Endothelial cell of umbilical vein (primary cell): ENCODE data around the gene TMPRSS7. TPM values are rescaled to one million over a fixed set of nuclear protein-coding genes. Genes with fewer than 3 reads are reported as not detected.

Experiments
- BruUV-seq: library from RNA; stranded (reverse); fragments of 400-500 nt; replicated peaks from 2 replicates; lab custom pipeline; 2021; lab: Mats Ljungman, UMichigan
- CTCF ChIA-PET: fragments of 300-600, 350-600 bp; sonication (Branson Sonifier 250); formaldehyde crosslinking; loops from one replicate; lab custom pipeline; 2021; ENCODE audit warnings: antibody characterized with exemption, inconsistent platforms; lab: Charles Lee
- POLR2A ChIA-PET: fragments of 300-600, 350-600 bp; sonication (Branson Sonifier 250); formaldehyde crosslinking; loops from one replicate; lab custom pipeline; 2021; ENCODE audit warnings: antibody characterized with exemption, inconsistent platforms; lab: Charles Lee
- DNase-seq: peaks from one replicate; pipeline ENCODE4 v3.0.0-alpha.2; 2011; ENCODE audit warnings: low read depth, low spot score
- FAIRE-seq: peaks from 2 replicates; lab custom pipeline; 2011; peaks lifted over from hg19 to GRCh38; lab: Jason Lieb, UNC
- H2AFZ ChIP-seq: 2 replicates; pipeline ENCODE4 v1.6.0; 2012; ENCODE audit warnings: low read depth, low read length, control low read depth, inconsistent platforms
- H3K27ac ChIP-seq: 2 replicates; pipeline ENCODE4 v1.5.1; 2011; ENCODE audit warnings: low read depth, mild to moderate bottlenecking, control low read depth, low read length, moderate library complexity; ENCODE audit not compliant: insufficient read depth
- H3K27me3 ChIP-seq, 2 experiments: 2 replicates each; pipeline versions ENCODE4 v1.6.0 to v1.6.1; 2011; ENCODE audit warnings: low read length in 2 of 2, mixed read lengths in 1 of 2; ENCODE audit not compliant: control insufficient read depth in 2 of 2, insufficient read depth in 2 of 2
- H3K36me3 ChIP-seq, 2 experiments: 2 replicates in 1 of 2; 3 replicates in 1 of 2; pipeline ENCODE4 v1.5.1; 2011; ENCODE audit warnings: low read length in 2 of 2, mild to moderate bottlenecking in 1 of 2, moderate library complexity in 1 of 2; ENCODE audit not compliant: control insufficient read depth in 2 of 2, insufficient read depth in 2 of 2; ENCODE audit errors: extremely low read depth in 1 of 2
- H3K4me1 ChIP-seq: 3 replicates; pipeline ENCODE4 v1.5.1; 2011; ENCODE audit warnings: mild to moderate bottlenecking, low read length; ENCODE audit not compliant: control insufficient read depth, insufficient read depth; ENCODE audit errors: extremely low read depth
- H3K4me2 ChIP-seq: 2 replicates; pipeline ENCODE4 v1.6.1; 2011; ENCODE audit warnings: low read length, control low read depth, mixed read lengths; ENCODE audit not compliant: insufficient read depth
- H3K4me3 ChIP-seq, 3 experiments: fragments of 200-600 bp in 1 of 3; sonication (generic), shearing (Covaris generic) in 1 of 3; replicated peaks in 1 of 3; 2 replicates each; pipeline ENCODE4 v1.5.1; 2011 to 2016; ENCODE audit warnings: control low read depth in 3 of 3, low read length in 3 of 3, mild to moderate bottlenecking in 2 of 3, inconsistent platforms in 1 of 3, low read depth in 1 of 3, moderate library complexity in 1 of 3; ENCODE audit not compliant: insufficient read depth in 1 of 3
- H3K79me2 ChIP-seq: 2 replicates; pipeline ENCODE4 v1.6.0; 2012; ENCODE audit warnings: low read length, inconsistent platforms; ENCODE audit not compliant: control insufficient read depth, insufficient read depth
- H3K9ac ChIP-seq: replicated peaks from 2 replicates; pipeline ENCODE3; 2011; ENCODE audit warnings: low read length, control low read depth; ENCODE audit not compliant: insufficient read depth; ENCODE audit errors: extremely low read depth
- H3K9me1 ChIP-seq: replicated peaks from 3 replicates; pipeline ENCODE4 v1.6.0; 2011; ENCODE audit warnings: mild to moderate bottlenecking, low read length; ENCODE audit not compliant: control insufficient read depth, insufficient read depth; ENCODE audit errors: extremely low read depth
- H3K9me3 ChIP-seq: replicated peaks from 2 replicates; pipeline ENCODE4 v1.5.1; 2012; ENCODE audit warnings: low read length, inconsistent platforms; ENCODE audit not compliant: control insufficient read depth, insufficient read depth
- H4K20me1 ChIP-seq: replicated peaks from 2 replicates; pipeline ENCODE3; 2011; ENCODE audit warnings: mild to moderate bottlenecking, low read length; ENCODE audit not compliant: control insufficient read depth, insufficient read depth; ENCODE audit errors: extremely low read depth
- EZH2 ChIP-seq: IDR thresholded peaks from 2 replicates; pipeline ENCODE4 v1.6.1; 2012; ENCODE audit warnings: borderline replicate concordance, low read depth, mild to moderate bottlenecking, moderate library complexity, low read length, inconsistent platforms; ENCODE audit not compliant: severe bottlenecking
- FOS ChIP-seq: IDR thresholded peaks from 2 replicates; pipeline ENCODE4 v1.6.1; 2011; ENCODE audit warnings: mild to moderate bottlenecking, low read length, moderate library complexity, borderline replicate concordance; ENCODE audit not compliant: insufficient read depth
- GATA2 ChIP-seq: IDR thresholded peaks from 2 replicates; pipeline ENCODE4 v1.7.0; 2011; ENCODE audit warnings: low read depth, mild to moderate bottlenecking, moderate library complexity, mixed read lengths, low read length; ENCODE audit not compliant: insufficient read length, insufficient read depth
- JUN ChIP-seq: IDR thresholded peaks from 2 replicates; pipeline ENCODE4 v1.6.1; 2011; ENCODE audit warnings: borderline replicate concordance, low read depth; ENCODE audit not compliant: insufficient read length, insufficient read depth
- MYC ChIP-seq: IDR thresholded peaks from one replicate; pipeline ENCODE4 v1.6.1; 2011; ENCODE audit warnings: mild to moderate bottlenecking, low read depth, low read length
- POLR2A ChIP-seq: IDR thresholded peaks from 2 replicates; pipeline ENCODE4 v1.6.1; 2012; ENCODE audit warnings: low read depth, mild to moderate bottlenecking, control low read depth, low read length
- POLR2AphosphoS5 ChIP-seq: IDR thresholded peaks from 2 replicates; pipeline ENCODE4 v1.6.1; 2012; ENCODE audit warnings: low read depth, mild to moderate bottlenecking, control low read depth, low read length, moderate library complexity; ENCODE audit not compliant: insufficient read depth
- dilution Hi-C: fragments of 300-500 bp; cut with MboI; formaldehyde crosslinking; loops from one replicate; pipeline ENCODE4 v1.15.0; 2019; ENCODE audit warnings: low sequenced_read_pairs; ENCODE audit not compliant: extremely low pct_ligation_motif_present
- intact Hi-C: fragments of 100-400 bp; cut with micrococcal nuclease; formaldehyde crosslinking; loops from one replicate; pipeline ENCODE4 v1.10.0; 2022
- polyA plus RNA-seq, 4 experiments: library from polyadenylated mRNA; depleted of rRNA in 3 of 4; stranded (reverse) in 3 of 4; unstranded in 1 of 4; fragments of >200 nt; gene quantifications; 2 replicates each; pipeline versions ENCODE4 v1.2.1 to v1.2.3, GENCODE V29; 2011 to 2012; ENCODE audit warnings: missing spikeins in 1 of 4
- total RNA-seq: library from RNA; stranded (reverse); gene quantifications from 2 replicates; pipeline ENCODE4 v1.2.3, GENCODE V29; 2021
- TF ChIP-seq, protein P1 (sequence below): IDR thresholded peaks from 2 replicates; pipeline ENCODE4 v1.6.1; 2011; ENCODE audit not compliant: insufficient read depth, insufficient read length
- TF ChIP-seq, protein P2 (sequence below), 2 donors: IDR thresholded peaks; 1 replicate in 1 of 2; 2 replicates in 1 of 2; pipeline ENCODE4 v1.5.1; 2011; ENCODE audit warnings: low read length in 2 of 2, mild to moderate bottlenecking in 2 of 2, moderate library complexity in 2 of 2, control low read depth in 1 of 2, inconsistent platforms in 1 of 2, low read depth in 1 of 2; ENCODE audit not compliant: insufficient read depth in 1 of 2; ENCODE audit errors: extremely low read depth in 1 of 2

TMPRSS7 gene
- total and polyA plus RNA-seq, 2 donors (not counting 3 experiments of a cell fraction or from before 2014, with no cell fraction given) = not detected

DNA sequence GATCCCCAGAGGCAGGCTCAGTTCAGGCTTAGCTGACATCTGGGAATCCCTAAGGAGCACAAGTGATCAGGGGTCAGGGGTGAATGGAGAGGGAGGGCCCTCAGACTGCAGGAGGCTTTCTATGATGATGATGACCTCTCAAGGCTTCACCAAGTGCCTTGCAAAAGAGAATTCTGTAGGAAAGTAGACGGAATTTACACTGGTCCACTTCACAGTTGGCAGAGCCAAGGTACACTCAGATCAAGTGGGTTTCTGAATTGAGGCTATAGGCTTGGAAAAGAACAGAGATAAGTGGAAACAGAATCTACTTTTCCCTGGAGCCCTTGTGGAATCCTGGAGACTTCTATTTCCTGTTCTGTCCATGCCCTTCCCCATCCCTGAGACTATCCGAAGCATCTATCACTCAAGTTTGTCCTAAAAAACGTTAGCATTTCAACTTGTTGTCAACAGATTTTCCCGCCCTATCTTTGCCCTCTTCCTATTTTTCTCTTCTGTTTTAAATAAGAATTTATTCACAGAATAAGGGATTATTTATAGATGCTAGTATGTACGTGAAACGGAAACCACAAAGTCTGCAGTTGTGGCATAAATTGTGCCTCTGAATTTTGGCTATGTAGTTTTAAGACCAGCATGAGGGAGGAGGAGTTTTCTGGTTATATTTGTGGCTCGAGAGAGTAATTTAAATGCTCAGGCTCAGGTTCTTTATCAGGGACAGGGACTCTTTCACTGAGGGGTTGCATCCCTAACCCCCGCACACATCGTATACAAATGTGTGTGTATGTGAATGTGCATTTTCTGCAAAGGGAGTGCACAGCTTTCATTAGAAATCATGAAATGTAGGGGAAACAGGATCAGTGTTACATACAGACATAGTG is 85.7 kb downstream of the TMPRSS7 start:
- no peak overlapping the region for H2AFZ ChIP-seq
- TF ChIP-seq GATA2 (no peak), POLR2AphosphoS5 (no peak), POLR2A (no peak), JUN (no peak), MYC (no peak), FOS (no peak), EZH2 (no peak)
- TF ChIP-seq, protein P1, sequence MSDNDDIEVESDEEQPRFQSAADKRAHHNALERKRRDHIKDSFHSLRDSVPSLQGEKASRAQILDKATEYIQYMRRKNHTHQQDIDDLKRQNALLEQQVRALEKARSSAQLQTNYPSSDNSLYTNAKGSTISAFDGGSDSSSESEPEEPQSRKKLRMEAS = no peak
- TF ChIP-seq, protein P2, sequence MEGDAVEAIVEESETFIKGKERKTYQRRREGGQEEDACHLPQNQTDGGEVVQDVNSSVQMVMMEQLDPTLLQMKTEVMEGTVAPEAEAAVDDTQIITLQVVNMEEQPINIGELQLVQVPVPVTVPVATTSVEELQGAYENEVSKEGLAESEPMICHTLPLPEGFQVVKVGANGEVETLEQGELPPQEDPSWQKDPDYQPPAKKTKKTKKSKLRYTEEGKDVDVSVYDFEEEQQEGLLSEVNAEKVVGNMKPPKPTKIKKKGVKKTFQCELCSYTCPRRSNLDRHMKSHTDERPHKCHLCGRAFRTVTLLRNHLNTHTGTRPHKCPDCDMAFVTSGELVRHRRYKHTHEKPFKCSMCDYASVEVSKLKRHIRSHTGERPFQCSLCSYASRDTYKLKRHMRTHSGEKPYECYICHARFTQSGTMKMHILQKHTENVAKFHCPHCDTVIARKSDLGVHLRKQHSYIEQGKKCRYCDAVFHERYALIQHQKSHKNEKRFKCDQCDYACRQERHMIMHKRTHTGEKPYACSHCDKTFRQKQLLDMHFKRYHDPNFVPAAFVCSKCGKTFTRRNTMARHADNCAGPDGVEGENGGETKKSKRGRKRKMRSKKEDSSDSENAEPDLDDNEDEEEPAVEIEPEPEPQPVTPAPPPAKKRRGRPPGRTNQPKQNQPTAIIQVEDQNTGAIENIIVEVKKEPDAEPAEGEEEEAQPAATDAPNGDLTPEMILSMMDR (IDR thresholded peaks at IDR 0.05; ENCODE audit: extremely low read depth in 1 of 2, insufficient read depth in 1 of 2, low read depth in 1 of 2, low read length in 2 of 2) = no peak

More for the DNA sequence above, 85.7 kb downstream of the TMPRSS7 start:
- Histone ChIP-seq H3K79me2 (no peaks in the 10 kb centered on the region), H3K4me2 (no peak overlapping the region), H3K4me1 (peaks cover 7% of the 10 kb centered on the region), H4K20me1 (no peaks in the 10 kb centered on the region), H3K27ac (no peak overlapping the region), H3K4me3 (no peak overlapping the region), H3K27me3 (no peaks in the 10 kb centered on the region), H3K9me3 (no peaks in the 10 kb centered on the region), H3K36me3 (no peaks in the 10 kb centered on the region), H3K9me1 (no peaks in the 10 kb centered on the region), H3K9ac (no peak overlapping the region)
- BruUV-seq = no TSS peak
- FAIRE-seq (no peak), DNase-seq (no peak)
- ChIA-PET POLR2A (no interaction called here), CTCF (no interaction called here)
- dilution Hi-C loops = no loop called here
- intact Hi-C loops = loop anchor here (10.0 kb wide), 2 partner anchors 205 to 315 kb away; no protein-coding TSS in a partner anchor
